ENCODE data around the gene CDH24. TPM values are rescaled to one million over a fixed set of nuclear protein-coding genes. Genes with fewer than 3 reads are reported as not detected.
"Not testable (repeated sequence)": the region's sequence is repeated elsewhere in the genome, so short reads cannot be mapped to it uniquely, and the experiment has no call there.

CDH24 gene
- total RNA-seq, 5 donors from 2014 or later (not counting 1 experiment from before 2014, with no cell fraction given): 1.2 to 3.0 (median 1.6) TPM

- peaks cover 36 to 47% (median 45%) of the 10 kb centered on the region in 3 donors for H3K4me1 Mint-ChIP-seq
- peak overlapping the region; percentile 73 to 85 for H3K4me3 ChIP-seq (ENCODE audit: control insufficient read depth in 1 of 2, extremely low read depth in 1 of 2, low read length in 1 of 2)
- H3K9me3 Mint-ChIP-seq: no peaks in the 10 kb centered on the region
- no peaks in the 10 kb centered on the region for H3K9me3 ChIP-seq
- peak overlapping the region; percentile 98 to 99 for H3K27ac Mint-ChIP-seq
- no peaks in the 10 kb centered on the region for H3K27me3 Mint-ChIP-seq
- peak; percentile 94 to 97 (median 96) for ATAC-seq (replicated peaks in 1 of 4)
- DNase-seq: peak; percentile 89 to 99 (median 97)
- under 1% methylated on average over 62 of the region's 62 CpGs for WGBS (ENCODE audit: insufficient coverage)
- ChIA-PET CTCF (interaction anchor here (0.6 to 2.7 kb wide), 35 partner anchors 8 to 449 kb away, joined by 3 to 47 read pairs (median 5); partner anchors contain the start of genes ACIN1 (in 1 of the 2), AJUBA (in 1 of the 2), C14orf119 (in 1 of the 2) and DAD1 (in 1 of the 2)), POLR2A (interaction anchor here (0.5 to 1.4 kb wide), 15 partner anchors 14 to 1555 kb away, joined by 3 to 11 read pairs (median 4); partner anchors contain the start of genes ACIN1 (in 1 of the 2), C14orf119 (in 1 of the 2) and PSMB5 (in 1 of the 2))
- H3K27me3 ChIP-seq (replicated peaks in 1 of 2; ENCODE audit: control insufficient read depth in 2 of 2, extremely low read depth in 1 of 2, insufficient read depth in 2 of 2, low read length in 1 of 2): no peaks in the 10 kb centered on the region
- H3K36me3 ChIP-seq (ENCODE audit: control insufficient read depth in 2 of 2, extremely low read depth in 1 of 2, insufficient read depth in 1 of 2, low read length in 1 of 2): no peaks in the 10 kb centered on the region
- H3K4me1 ChIP-seq (ENCODE audit: control insufficient read depth in 1 of 2, extremely low read depth in 1 of 2, insufficient read depth in 2 of 2, low read length in 2 of 2): peaks cover 25 to 32% of the 10 kb centered on the region in 2 experiments
- H3K36me3 Mint-ChIP-seq: no peaks in the 10 kb centered on the region
- H3K27ac ChIP-seq (ENCODE audit: low read length): peak overlapping the region; percentile 85
- H3K4me3 Mint-ChIP-seq: peak overlapping the region; percentile 96 to 98 (median 97)
These were observed 50.5 kb downstream of the CDH24 start for GRCh38 chr14:23006544-23007419.

GRCh38 chr14:23006188-23006534 lies 51.2 kb downstream of the CDH24 start:
- peaks cover 25 to 32% of the 10 kb centered on the region in 2 experiments for H3K4me1 ChIP-seq (ENCODE audit: control insufficient read depth in 1 of 2, extremely low read depth in 1 of 2, insufficient read depth in 2 of 2, low read length in 2 of 2)
- POLR2A ChIA-PET: interaction anchor here (0.9 to 1.4 kb wide), 3 partner anchors 22 to 87 kb away, joined by 3 to 5 read pairs (median 3); no protein-coding TSS in a partner anchor
- no peak for ATAC-seq (replicated peaks in 1 of 4)
- peak overlapping the region; percentile 73 to 85 for H3K4me3 ChIP-seq (ENCODE audit: control insufficient read depth in 1 of 2, extremely low read depth in 1 of 2, low read length in 1 of 2)
- H3K27me3 ChIP-seq (replicated peaks in 1 of 2; ENCODE audit: control insufficient read depth in 2 of 2, extremely low read depth in 1 of 2, insufficient read depth in 2 of 2, low read length in 1 of 2): no peaks in the 10 kb centered on the region
- H3K27me3 Mint-ChIP-seq: no peaks in the 10 kb centered on the region
- H3K27ac ChIP-seq (ENCODE audit: low read length): peak overlapping the region; percentile 85
- H3K36me3 ChIP-seq (ENCODE audit: control insufficient read depth in 2 of 2, extremely low read depth in 1 of 2, insufficient read depth in 1 of 2, low read length in 1 of 2): no peaks in the 10 kb centered on the region
- CTCF ChIA-PET: interaction anchor here (0.6 to 2.7 kb wide), 24 partner anchors 9 to 436 kb away, joined by 3 to 47 read pairs (median 6); partner anchors contain the start of genes ACIN1 (in 1 of the 2), AJUBA (in 1 of the 2), C14orf119 (in 1 of the 2) and DAD1 (in 1 of the 2)
- H3K36me3 Mint-ChIP-seq: no peaks in the 10 kb centered on the region
- H3K27ac Mint-ChIP-seq: peak overlapping the region; percentile 98 to 99
- DNase-seq: no peak
- H3K9me3 ChIP-seq: no peaks in the 10 kb centered on the region
- peak overlapping the region; percentile 96 to 98 (median 97) for H3K4me3 Mint-ChIP-seq
- no peaks in the 10 kb centered on the region for H3K9me3 Mint-ChIP-seq
- WGBS (ENCODE audit: insufficient coverage): no CpG with 5 or more reads among the region's 5 CpGs
- H3K4me1 Mint-ChIP-seq: peaks cover 36 to 44% (median 43%) of the 10 kb centered on the region in 3 donors

GRCh38 chr14:23005451-23006187 lies 51.7 kb downstream of the CDH24 start:
- peak overlapping the region; percentile 98 to 99 for H3K27ac Mint-ChIP-seq
- H3K4me3 ChIP-seq (ENCODE audit: control insufficient read depth in 1 of 2, extremely low read depth in 1 of 2, low read length in 1 of 2): no peak overlapping the region

GRCh38 chr14:23004274-23004673 lies 53.0 kb downstream of the CDH24 start:
- H3K4me1 ChIP-seq (ENCODE audit: control insufficient read depth in 1 of 2, extremely low read depth in 1 of 2, insufficient read depth in 2 of 2, low read length in 2 of 2): peaks cover 17 to 25% of the 10 kb centered on the region in 2 experiments
- H3K4me3 ChIP-seq (ENCODE audit: control insufficient read depth in 1 of 2, extremely low read depth in 1 of 2, low read length in 1 of 2); H3K27ac Mint-ChIP-seq; H3K36me3 ChIP-seq (ENCODE audit: control insufficient read depth in 2 of 2, extremely low read depth in 1 of 2, insufficient read depth in 1 of 2, low read length in 1 of 2); H3K27me3 Mint-ChIP-seq; H3K36me3 Mint-ChIP-seq; DNase-seq; POLR2A ChIA-PET; CTCF ChIA-PET; H3K9me3 ChIP-seq; H3K27ac ChIP-seq (ENCODE audit: low read length); H3K27me3 ChIP-seq (replicated peaks in 1 of 2; ENCODE audit: control insufficient read depth in 2 of 2, extremely low read depth in 1 of 2, insufficient read depth in 2 of 2, low read length in 1 of 2); H3K9me3 Mint-ChIP-seq; H3K4me3 Mint-ChIP-seq; ATAC-seq (replicated peaks in 1 of 4): not testable (repeated sequence)
- WGBS (ENCODE audit: insufficient coverage): 100% methylated on average over 3 of the region's 4 CpGs
- peaks cover 31 to 35% (median 32%) of the 10 kb centered on the region in 3 donors for H3K4me1 Mint-ChIP-seq

More at GRCh38 chr14:23005451-23006187, 51.7 kb downstream of the CDH24 start:
- no peaks in the 10 kb centered on the region for H3K27me3 ChIP-seq (replicated peaks in 1 of 2; ENCODE audit: control insufficient read depth in 2 of 2, extremely low read depth in 1 of 2, insufficient read depth in 2 of 2, low read length in 1 of 2)
- DNase-seq (no peak), ATAC-seq (replicated peaks in 1 of 4) (no peak)
- H3K27me3 Mint-ChIP-seq: no peaks in the 10 kb centered on the region
- H3K9me3 ChIP-seq: no peaks in the 10 kb centered on the region
- H3K27ac ChIP-seq (ENCODE audit: low read length): no peak overlapping the region
- POLR2A ChIA-PET: interaction anchor here in 1 of 2 donors (1.4 kb wide), 1 partner anchor 66 kb away, joined by 5 read pairs; no protein-coding TSS in a partner anchor
- no peaks in the 10 kb centered on the region for H3K9me3 Mint-ChIP-seq
- WGBS (ENCODE audit: insufficient coverage): 50% methylated on average over 1 of the region's 3 CpGs
- CTCF ChIA-PET: interaction anchor here (0.6 to 2.7 kb wide), 16 partner anchors 9 to 435 kb away, joined by 3 to 47 read pairs (median 6); partner anchors contain the start of genes AJUBA (in 1 of the 2), PRMT5 (in 1 of the 2) and PSMB5 (in 1 of the 2)
- no peaks in the 10 kb centered on the region for H3K36me3 Mint-ChIP-seq
- H3K4me1 Mint-ChIP-seq: peaks cover 36 to 44% (median 43%) of the 10 kb centered on the region in 3 donors
- H3K36me3 ChIP-seq (ENCODE audit: control insufficient read depth in 2 of 2, extremely low read depth in 1 of 2, insufficient read depth in 1 of 2, low read length in 1 of 2): no peaks in the 10 kb centered on the region
- H3K4me1 ChIP-seq (ENCODE audit: control insufficient read depth in 1 of 2, extremely low read depth in 1 of 2, insufficient read depth in 2 of 2, low read length in 2 of 2): peaks cover 24 to 32% of the 10 kb centered on the region in 2 experiments
- peak overlapping the region; percentile 96 to 98 (median 97) for H3K4me3 Mint-ChIP-seq

- 100% methylated on average over 1 of the region's 3 CpGs for WGBS (ENCODE audit: insufficient coverage)
These were observed 54.7 kb downstream of the CDH24 start for GRCh38 chr14:23002592-23002991.

More at GRCh38 chr14:23002592-23002991, 54.7 kb downstream of the CDH24 start:
- Histone ChIP-seq H3K36me3 (ENCODE audit: control insufficient read depth in 2 of 2, extremely low read depth in 1 of 2, insufficient read depth in 1 of 2, low read length in 1 of 2) (peaks cover 4% of the 10 kb centered on the region in 2 donors), H3K4me3 (ENCODE audit: control insufficient read depth in 1 of 2, extremely low read depth in 1 of 2, low read length in 1 of 2) (no peak overlapping the region), H3K27ac (ENCODE audit: low read length) (no peak overlapping the region), H3K27me3 (replicated peaks in 1 of 2; ENCODE audit: control insufficient read depth in 2 of 2, extremely low read depth in 1 of 2, insufficient read depth in 2 of 2, low read length in 1 of 2) (no peaks in the 10 kb centered on the region), H3K4me1 (ENCODE audit: control insufficient read depth in 1 of 2, extremely low read depth in 1 of 2, insufficient read depth in 2 of 2, low read length in 2 of 2) (peaks cover 9 to 13% of the 10 kb centered on the region in 2 experiments), H3K9me3 (no peaks in the 10 kb centered on the region)
- Mint-ChIP-seq H3K27me3 (no peaks in the 10 kb centered on the region), H3K36me3 (peaks cover 7% of the 10 kb centered on the region), H3K4me1 (peaks cover 18 to 24% (median 19%) of the 10 kb centered on the region in 3 donors), H3K4me3 (no peak overlapping the region), H3K27ac (no peak overlapping the region), H3K9me3 (no peaks in the 10 kb centered on the region)
- no peak for ATAC-seq (replicated peaks in 1 of 4)
- DNase-seq: no peak
- ChIA-PET CTCF (interaction anchor here (0.6 to 1.6 kb wide), 5 partner anchors 18 to 1098 kb away, joined by 3 to 5 read pairs (median 3); no protein-coding TSS in a partner anchor), POLR2A (interaction anchor here in 1 of 2 donors (0.6 kb wide), 1 partner anchor 14 kb away, joined by 3 read pairs; no protein-coding TSS in a partner anchor)

All from T-cell (primary cell).